Ovary (tissue), 3 donors: ENCODE data around the gene OOSP2.

ENCODE experiments used
- CTCF ChIP-seq, 3 donors: fragments of 450-650 bp in 2 of 3; fragments of 200-600 bp in 1 of 3; IDR thresholded peaks; one replicate each; pipeline versions ENCODE4 v1.5.1 to v1.8.0; 2016 to 2022; ENCODE audit warnings: antibody characterized with exemption in 3 of 3, mild to moderate bottlenecking in 1 of 3
- POLR2A ChIP-seq: fragments of 450-650 bp; IDR thresholded peaks from one replicate; pipeline ENCODE4 v1.6.1; 2017; ENCODE audit warnings: antibody characterized with exemption, mild to moderate bottlenecking, moderate library complexity
- donor health status: DM: no; HTN: no; CAD: no.

GRCh38 chr11:60088364-60088763 is 48.2 kb downstream of the OOSP2 start, which contains the start of gene MS4A2:
- TF ChIP-seq CTCF (IDR thresholded peaks at IDR 0.05): no peak
- no peak for TF ChIP-seq POLR2A
